ENCODE results near the gene LMOD2.

- TF ChIP-seq CTCF (IDR thresholded peaks at IDR 0.05; ENCODE audit: low read length), result no peak
- TF ChIP-seq EZH2 (IDR thresholded peaks at IDR 0.05; ENCODE audit: borderline replicate concordance, low read length), result no peak
These were observed 15.1 kb upstream of the LMOD2 start for GRCh38 chr7:123640583-123640982.

Data from OCI-LY1 (cell line).